IMR-90 (cell line): ENCODE measurements around the gene ZBED1. TPM values are rescaled to one million over a fixed set of nuclear protein-coding genes. Genes with fewer than 3 reads are reported as not detected.

Experiments
- ATAC-seq: fragments of 200-7000 bp; cut with Tn5 transposase; 2 replicates; pipeline ENCODE4 v1.9.1; 2020; ENCODE audit warnings: low read depth, mild to moderate bottlenecking, moderate library complexity
- BruUV-seq: library from RNA; stranded (reverse); fragments of 400-500 nt; replicated peaks from 2 replicates; lab custom pipeline; 2021; lab: Mats Ljungman, UMichigan
- CTCF ChIA-PET: fragments of 300-600 bp; formaldehyde crosslinking; extraction: SDS; loops from one replicate; lab custom pipeline; 2021; ENCODE audit warnings: antibody characterized with exemption; lab: Yijun Ruan, JAX
- POLR2A ChIA-PET: fragments of 300-600 bp; sonication (Branson Sonifier 250); formaldehyde crosslinking; loops from one replicate; lab custom pipeline; 2022; ENCODE audit warnings: antibody characterized with exemption; ENCODE audit not compliant: unreplicated experiment; lab: Charles Lee
- DNase-seq: peaks from one replicate; pipeline ENCODE4 v3.0.0; 2013
- H2AFZ ChIP-seq: replicated peaks from 2 replicates; pipeline ENCODE3; 2013; ENCODE audit warnings: low read length, mild to moderate bottlenecking; ENCODE audit not compliant: poor library complexity
- H2AK5ac ChIP-seq: 2 replicates; pipeline ENCODE4 v1.6.1; 2013; ENCODE audit warnings: low read depth, low read length, inconsistent platforms
- H2AK9ac ChIP-seq: replicated peaks from 2 replicates; pipeline ENCODE3; 2013; ENCODE audit warnings: mild to moderate bottlenecking, low read depth, low read length, moderate library complexity; ENCODE audit not compliant: poor library complexity
- H2BK120ac ChIP-seq: 2 replicates; pipeline ENCODE4 v1.6.1; 2013; ENCODE audit warnings: low read depth, low read length, inconsistent platforms
- H2BK15ac ChIP-seq: 3 replicates; pipeline ENCODE4 v1.6.1; 2013; ENCODE audit warnings: low read depth, low read length, inconsistent platforms
- H2BK20ac ChIP-seq: 2 replicates; pipeline ENCODE4 v1.6.1; 2013; ENCODE audit warnings: low read depth, mild to moderate bottlenecking, inconsistent platforms, low read length, moderate library complexity
- H2BK5ac ChIP-seq: 2 replicates; pipeline ENCODE4 v1.6.1; 2013; ENCODE audit warnings: mild to moderate bottlenecking, low read depth, low read length, inconsistent platforms; ENCODE audit not compliant: poor library complexity, severe bottlenecking
- H3K14ac ChIP-seq: replicated peaks from 2 replicates; pipeline ENCODE4 v1.6.1; 2013; ENCODE audit warnings: low read depth, low read length, inconsistent platforms
- H3K18ac ChIP-seq: 2 replicates; pipeline ENCODE4 v1.6.1; 2013; ENCODE audit warnings: low read depth, low read length, control low read depth
- H3K23ac ChIP-seq: 2 replicates; pipeline ENCODE4 v1.6.1; 2013; ENCODE audit warnings: low read depth, low read length, inconsistent platforms
- H3K27ac ChIP-seq: 2 replicates; pipeline ENCODE4 v1.5.1; 2013; ENCODE audit warnings: mild to moderate bottlenecking, control low read depth, low read length; ENCODE audit not compliant: insufficient read depth
- H3K27me3 ChIP-seq: 2 replicates; pipeline ENCODE4 v1.6.1; 2013; ENCODE audit warnings: low read length; ENCODE audit not compliant: control insufficient read depth, insufficient read depth
- H3K36me3 ChIP-seq: 2 replicates; pipeline ENCODE4 v1.6.1; 2013; ENCODE audit warnings: low read length, mixed read lengths; ENCODE audit not compliant: control insufficient read depth, insufficient read depth
- H3K4ac ChIP-seq: 2 replicates; pipeline ENCODE4 v1.6.1; 2013; ENCODE audit warnings: low read depth, low read length, inconsistent platforms
- H3K4me1 ChIP-seq: 2 replicates; pipeline ENCODE4 v1.6.1; 2013; ENCODE audit warnings: low read length, mixed read lengths; ENCODE audit not compliant: control insufficient read depth, insufficient read depth
- H3K4me2 ChIP-seq: 2 replicates; pipeline ENCODE4 v1.6.1; 2013; ENCODE audit warnings: low read depth, mild to moderate bottlenecking, control low read depth, low read length, moderate library complexity
- H3K4me3 ChIP-seq: 2 replicates; pipeline ENCODE4 v1.5.1; 2013; ENCODE audit warnings: low read depth, mild to moderate bottlenecking, control low read depth, low read length, moderate library complexity; ENCODE audit not compliant: insufficient read depth
- H3K56ac ChIP-seq: 2 replicates; pipeline ENCODE4 v1.6.1; 2013; ENCODE audit warnings: low read length, inconsistent platforms; ENCODE audit not compliant: insufficient read depth; ENCODE audit errors: extremely low read depth
- H3K79me1 ChIP-seq, 2 experiments: 2 replicates each; pipeline ENCODE4 v1.6.1; 2013; ENCODE audit warnings: low read length in 2 of 2, inconsistent platforms in 1 of 2, low read depth in 1 of 2
- H3K9ac ChIP-seq: 2 replicates; pipeline ENCODE4 v1.6.1; 2013; ENCODE audit warnings: low read depth, low read length, control low read depth
- H3K9me1 ChIP-seq: 2 replicates; pipeline ENCODE4 v1.6.1; 2013; ENCODE audit warnings: low read length, inconsistent platforms; ENCODE audit not compliant: insufficient read depth
- H3K9me3 ChIP-seq: 2 replicates; pipeline ENCODE4 v1.6.1; 2013; ENCODE audit warnings: low read length; ENCODE audit not compliant: control insufficient read depth, insufficient read depth
- H4K20me1 ChIP-seq: 2 replicates; pipeline ENCODE4 v1.6.1; 2013; ENCODE audit warnings: low read length, inconsistent platforms; ENCODE audit not compliant: insufficient read depth
- H4K5ac ChIP-seq: 2 replicates; pipeline ENCODE4 v1.6.1; 2013; ENCODE audit warnings: mild to moderate bottlenecking, low read depth, low read length, control low read depth
- H4K8ac ChIP-seq, 2 experiments: 2 replicates each; pipeline ENCODE4 v1.6.1; 2013; ENCODE audit warnings: low read depth in 2 of 2, low read length in 2 of 2, control low read depth in 1 of 2, inconsistent platforms in 1 of 2
- H4K91ac ChIP-seq: 2 replicates; pipeline ENCODE4 v1.6.1; 2013; ENCODE audit warnings: low read depth, low read length, inconsistent platforms; ENCODE audit not compliant: insufficient read depth
- CEBPB ChIP-seq: IDR thresholded peaks from 2 replicates; pipeline ENCODE4 v1.6.1; 2012; ENCODE audit warnings: low read depth, low read length, improper control_type of control experiment
- ELK1 ChIP-seq: fragments of 150-350 bp; IDR thresholded peaks from 2 replicates; pipeline ENCODE4 v1.6.1; 2016; ENCODE audit warnings: low read depth, mild to moderate bottlenecking, low read length, moderate library complexity, borderline replicate concordance
- FOS ChIP-seq: fragments of 150-350 bp; IDR thresholded peaks from 2 replicates; pipeline ENCODE4 v1.6.1; 2016; ENCODE audit warnings: low read depth, low read length
- MAFK ChIP-seq: IDR thresholded peaks from 2 replicates; pipeline ENCODE4 v1.6.1; 2012; ENCODE audit warnings: low read depth, low read length, improper control_type of control experiment
- MXI1 ChIP-seq: IDR thresholded peaks from 2 replicates; pipeline ENCODE4 v1.6.1; 2012; ENCODE audit warnings: low read depth, mild to moderate bottlenecking, low read length, moderate library complexity, borderline replicate concordance
- NFE2L2 ChIP-seq: fragments of 150-350 bp; IDR thresholded peaks from 2 replicates; pipeline ENCODE4 v1.6.1; 2016; ENCODE audit warnings: low read depth, mild to moderate bottlenecking, low read length
- RCOR1 ChIP-seq: IDR thresholded peaks from 2 replicates; pipeline ENCODE4 v1.6.1; 2012; ENCODE audit warnings: mild to moderate bottlenecking, low read length, improper control_type of control experiment; ENCODE audit not compliant: insufficient replicate concordance
- RFX5 ChIP-seq: IDR thresholded peaks from 2 replicates; pipeline ENCODE4 v1.8.0; 2012; ENCODE audit warnings: low read depth, mild to moderate bottlenecking, low read length, moderate library complexity
- WGBS, 2 experiments: methylation state at CpG; one replicate each; pipeline versions ENCODE4 v1.1.5 to v1.1.7; 2013; ENCODE audit warnings: missing lambda C conversion rate in 2 of 2; ENCODE audit not compliant: insufficient read length in 1 of 2; ENCODE audit errors: extremely low coverage in 2 of 2; 5-methylcytosine and 5-hydroxymethylcytosine counted together
- dilution Hi-C: fragments of 300-500 bp; cut with HindIII; formaldehyde crosslinking; loops from one replicate; pipeline ENCODE4 v1.14.3; 2018; ENCODE audit warnings: low sequenced_read_pairs; ENCODE audit not compliant: unreplicated experiment
- in situ Hi-C: fragments of 300-500 bp; cut with MboI; formaldehyde crosslinking; loops from 3 replicates; pipeline ENCODE4 v1.14.3; 2019; ENCODE audit warnings: low sequenced_read_pairs, inconsistent platforms, mixed read lengths
- intact Hi-C: fragments of 100-400 bp; cut with micrococcal nuclease; formaldehyde crosslinking; loops from 2 replicates; pipeline ENCODE4 v1.10.0; 2022
- polyA plus RNA-seq, 3 experiments: library from polyadenylated mRNA; depleted of rRNA; stranded (reverse); fragments of >200 nt; gene quantifications; 2 replicates each; pipeline ENCODE4 v1.2.3, GENCODE V29; 2012; ENCODE audit warnings: low replicate concordance in 1 of 3
- total RNA-seq: library from RNA; depleted of rRNA; stranded (reverse); fragments of >200 nt; gene quantifications from 2 replicates; pipeline ENCODE4 v1.2.3, GENCODE V29; 2012
- TF ChIP-seq, protein P1 (sequence below): fragments of 150-350 bp; IDR thresholded peaks from 2 replicates; pipeline ENCODE4 v1.6.1; 2017; ENCODE audit warnings: mild to moderate bottlenecking, antibody characterized with exemption, low read length, low read depth

ZBED1 gene
- total and polyA plus RNA-seq, 2 of the 4 experiments (the other 2 are of a cell fraction) = 13.1 to 21.5 TPM

DNA sequence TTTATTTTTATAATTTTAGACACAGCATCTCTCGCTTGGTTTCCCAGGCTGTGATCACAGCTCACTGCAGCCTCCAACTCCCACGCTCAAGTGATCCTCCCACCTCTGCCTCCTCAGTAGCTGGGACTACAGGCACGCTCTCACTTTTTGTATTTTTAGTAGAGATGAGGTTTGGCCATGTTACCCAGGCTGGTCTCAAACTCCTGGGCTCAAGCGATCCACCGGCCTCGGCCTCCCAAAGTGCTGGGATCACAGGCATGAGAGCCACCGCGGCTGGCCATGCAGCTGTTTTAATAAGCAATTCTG, 39.1 kb downstream of the ZBED1 start:
- Histone ChIP-seq H4K20me1 (peaks cover 35% of the 10 kb centered on the region), H2AK5ac (no peak overlapping the region)

More for the DNA sequence above, 39.1 kb downstream of the ZBED1 start:
- Histone ChIP-seq H3K4ac (no peak overlapping the region), H3K4me3 (no peak overlapping the region), H3K9ac (no peak overlapping the region), H3K23ac (no peak overlapping the region), H4K8ac (no peak overlapping the region), H2BK5ac (no peak overlapping the region), H3K14ac (no peak overlapping the region), H3K9me1 (peaks cover 9% of the 10 kb centered on the region; the same call in 1 of the 2 replicates), H3K79me1 (peaks cover 34 to 64% of the 10 kb centered on the region in 2 experiments), H2BK120ac (no peak overlapping the region), H2AK9ac (no peak overlapping the region), H4K91ac (no peak overlapping the region), H4K5ac (no peak overlapping the region), H2BK15ac (no peak overlapping the region), H3K56ac (no peak overlapping the region), H3K4me2 (no peak overlapping the region), H3K4me1 (no peaks in the 10 kb centered on the region), H3K27ac (no peak overlapping the region), H3K36me3 (peaks cover 7% of the 10 kb centered on the region), H3K18ac (no peak overlapping the region), H2AFZ (no peak overlapping the region), H2BK20ac (no peak overlapping the region), H3K9me3 (no peaks in the 10 kb centered on the region), H3K27me3 (no peaks in the 10 kb centered on the region)
- ChIA-PET POLR2A (no interaction called here), CTCF (no interaction called here)
- intact Hi-C loops = no loop called here
- no peak for ATAC-seq
- TF ChIP-seq ELK1 (no peak), MXI1 (no peak), NFE2L2 (no peak), CEBPB (no peak), MAFK (no peak), RCOR1 (no peak), FOS (no peak), RFX5 (no peak)
- TF ChIP-seq, protein P1, sequence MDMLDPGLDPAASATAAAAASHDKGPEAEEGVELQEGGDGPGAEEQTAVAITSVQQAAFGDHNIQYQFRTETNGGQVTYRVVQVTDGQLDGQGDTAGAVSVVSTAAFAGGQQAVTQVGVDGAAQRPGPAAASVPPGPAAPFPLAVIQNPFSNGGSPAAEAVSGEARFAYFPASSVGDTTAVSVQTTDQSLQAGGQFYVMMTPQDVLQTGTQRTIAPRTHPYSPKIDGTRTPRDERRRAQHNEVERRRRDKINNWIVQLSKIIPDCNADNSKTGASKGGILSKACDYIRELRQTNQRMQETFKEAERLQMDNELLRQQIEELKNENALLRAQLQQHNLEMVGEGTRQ = no peak
- WGBS, 2 experiments = 88% methylated on average over 3 of the region's 8 CpGs; no CpG with 5 or more reads in 1 of the 2 experiments
- in situ Hi-C loops = no loop called here
- DNase-seq = no peak
- dilution Hi-C loops = no loop called here
- no TSS peak for BruUV-seq
